ENCODE results near the gene FKBP2.

DNA sequence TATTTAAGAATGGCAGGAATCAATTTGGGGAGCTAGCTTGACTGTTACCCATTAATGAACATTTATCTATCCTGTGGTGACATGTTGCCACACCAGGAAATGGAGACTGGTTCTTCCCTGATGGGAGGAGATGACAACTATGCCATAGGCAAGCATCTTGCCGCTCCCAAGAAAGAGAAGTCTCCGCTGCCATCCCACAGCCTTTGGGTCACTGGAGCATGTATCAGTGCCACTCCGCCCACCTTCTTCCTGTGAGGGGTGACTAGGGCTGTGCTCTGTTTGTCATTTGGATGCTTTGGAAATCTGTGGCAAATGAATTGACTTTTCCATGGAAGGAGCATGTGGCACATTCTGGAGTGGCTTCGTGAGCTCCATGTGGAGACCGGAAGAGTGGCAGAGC, 48.5 kb upstream of the FKBP2 start:
- TF ChIP-seq CTCF (IDR thresholded peaks at IDR 0.05): no peak
- no peak for TF ChIP-seq EP300 (IDR thresholded peaks at IDR 0.05)
- no peak for TF ChIP-seq POLR2A (IDR thresholded peaks at IDR 0.05)
